D721Med (cell line): ENCODE measurements around the gene MAMDC2.
A peak's percentile ranks its signal among the peaks of the same experiment; 100 is the strongest.

Experiments used
- DNase-seq: peaks from one replicate; pipeline ENCODE4 v3.0.0; 2011; ENCODE audit warnings: low spot score; ENCODE audit not compliant: insufficient read length
- FAIRE-seq: peaks from 2 replicates; lab custom pipeline; 2011; peaks lifted over from hg19 to GRCh38; lab: Jason Lieb, UNC
- TF ChIP-seq, protein P1 (sequence below): IDR thresholded peaks from 2 replicates; pipeline ENCODE4 v1.5.1; 2012; ENCODE audit warnings: mild to moderate bottlenecking, control low read depth; ENCODE audit not compliant: insufficient read depth; ENCODE audit errors: missing control alignments

Gene MAMDC2

DNA sequence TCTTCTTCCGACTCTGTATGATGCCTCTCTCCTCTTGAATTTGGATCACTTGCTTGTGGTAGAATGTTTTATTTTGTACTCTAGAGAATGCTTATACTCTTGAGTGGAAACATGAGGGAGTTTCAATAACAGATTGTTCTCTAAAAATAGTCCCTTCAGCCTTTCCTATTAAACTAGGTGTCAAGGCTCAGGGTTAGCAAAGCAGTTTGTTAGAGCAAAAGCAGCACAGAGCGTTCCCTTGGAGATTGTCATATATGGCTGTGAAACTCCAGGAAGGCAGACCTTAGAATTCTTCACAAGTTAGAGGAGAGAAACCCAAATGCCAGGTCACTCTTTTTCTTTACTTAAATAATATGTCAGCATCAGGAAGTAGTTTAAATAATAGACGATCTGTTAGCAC lies 33.0 kb downstream of the MAMDC2 start:
- DNase-seq (no peak), FAIRE-seq (no peak)
- TF ChIP-seq, protein P1, sequence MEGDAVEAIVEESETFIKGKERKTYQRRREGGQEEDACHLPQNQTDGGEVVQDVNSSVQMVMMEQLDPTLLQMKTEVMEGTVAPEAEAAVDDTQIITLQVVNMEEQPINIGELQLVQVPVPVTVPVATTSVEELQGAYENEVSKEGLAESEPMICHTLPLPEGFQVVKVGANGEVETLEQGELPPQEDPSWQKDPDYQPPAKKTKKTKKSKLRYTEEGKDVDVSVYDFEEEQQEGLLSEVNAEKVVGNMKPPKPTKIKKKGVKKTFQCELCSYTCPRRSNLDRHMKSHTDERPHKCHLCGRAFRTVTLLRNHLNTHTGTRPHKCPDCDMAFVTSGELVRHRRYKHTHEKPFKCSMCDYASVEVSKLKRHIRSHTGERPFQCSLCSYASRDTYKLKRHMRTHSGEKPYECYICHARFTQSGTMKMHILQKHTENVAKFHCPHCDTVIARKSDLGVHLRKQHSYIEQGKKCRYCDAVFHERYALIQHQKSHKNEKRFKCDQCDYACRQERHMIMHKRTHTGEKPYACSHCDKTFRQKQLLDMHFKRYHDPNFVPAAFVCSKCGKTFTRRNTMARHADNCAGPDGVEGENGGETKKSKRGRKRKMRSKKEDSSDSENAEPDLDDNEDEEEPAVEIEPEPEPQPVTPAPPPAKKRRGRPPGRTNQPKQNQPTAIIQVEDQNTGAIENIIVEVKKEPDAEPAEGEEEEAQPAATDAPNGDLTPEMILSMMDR, result no peak

GRCh38 chr9:70079417-70080037 lies 35.9 kb downstream of the MAMDC2 start:
- TF ChIP-seq, protein P1, result no peak
- DNase-seq, result no peak
- peak; percentile 67 for FAIRE-seq

DNA sequence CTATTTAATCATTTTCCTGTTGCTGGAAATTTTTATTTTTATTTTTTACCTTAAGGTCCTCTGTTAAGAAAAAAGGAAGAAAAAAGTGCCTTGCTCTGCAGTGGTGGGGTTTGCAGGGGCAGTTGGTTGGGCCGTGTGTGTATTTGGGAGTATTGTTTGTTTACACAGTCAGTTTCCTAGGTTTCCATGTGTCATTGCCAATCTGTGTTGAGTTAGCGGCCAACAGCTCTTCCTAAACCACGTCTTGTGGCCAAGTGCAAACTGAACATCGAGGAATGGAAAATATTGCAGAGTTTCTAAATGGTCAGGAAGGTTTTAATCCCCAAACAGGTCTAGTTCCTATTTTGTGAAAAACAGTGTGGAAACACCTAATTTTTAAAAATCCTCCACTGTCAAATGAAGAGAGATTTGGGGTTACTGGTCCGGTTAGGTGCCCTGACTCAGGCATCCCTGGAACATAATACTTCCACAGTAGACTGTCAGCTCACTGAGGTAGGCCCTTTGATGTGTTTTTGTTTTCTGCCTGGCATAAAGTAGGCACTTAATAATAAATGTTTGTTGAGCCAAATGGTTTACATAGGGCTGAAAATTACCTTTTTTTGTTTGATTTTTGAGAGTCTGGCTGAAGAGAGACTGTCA lies 37.0 kb downstream of the MAMDC2 start:
- DNase-seq, result no peak
- peak; percentile 69 for FAIRE-seq
- TF ChIP-seq, protein P1, result no peak

GRCh38 chr9:70081120-70081495 lies 37.5 kb downstream of the MAMDC2 start:
- TF ChIP-seq, protein P1, result no peak
- DNase-seq (no peak), FAIRE-seq (no peak)

DNA sequence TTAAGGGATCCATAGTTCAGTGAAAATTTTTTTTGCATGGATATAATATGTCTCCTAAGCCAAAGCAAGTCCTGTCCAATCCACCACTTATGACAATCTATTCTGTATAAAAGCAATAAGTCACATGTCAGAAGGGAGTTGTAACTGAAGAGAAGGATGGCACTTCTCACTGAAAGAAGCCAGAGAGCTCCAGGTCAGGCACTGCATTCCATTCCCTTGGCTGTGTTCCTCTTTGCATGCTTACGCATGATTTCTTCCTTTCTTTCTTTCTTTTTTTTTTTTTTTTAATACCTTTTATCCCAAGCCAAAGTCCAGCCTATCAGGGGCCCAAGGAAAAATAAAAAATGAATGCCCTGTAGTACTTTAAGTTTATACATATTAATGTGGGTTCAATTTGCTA lies 39.8 kb downstream of the MAMDC2 start:
- DNase-seq (no peak), FAIRE-seq (no peak)
- TF ChIP-seq, protein P1, result no peak

DNA sequence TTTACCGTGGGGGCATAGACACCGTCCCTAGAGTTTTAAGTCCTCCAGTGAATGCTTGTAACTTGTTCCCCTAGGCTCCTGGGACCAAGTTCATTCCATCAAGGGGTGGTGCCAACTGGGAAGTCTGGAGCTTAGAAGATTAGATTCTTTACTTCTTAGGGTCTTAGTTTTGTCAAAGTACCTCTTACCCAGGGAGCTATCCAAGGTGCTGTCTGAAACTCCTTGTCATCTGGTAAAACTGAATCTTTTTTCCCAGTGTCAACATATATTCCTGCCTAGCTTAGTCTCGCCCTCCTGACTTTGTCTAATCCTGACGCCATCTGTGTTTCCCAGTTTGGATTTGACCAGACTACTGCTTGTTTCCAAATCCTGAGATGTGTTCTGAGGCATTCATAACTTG lies 41.6 kb downstream of the MAMDC2 start:
- DNase-seq (no peak), FAIRE-seq (peak; percentile 99)

More for the DNA sequence above, 41.6 kb downstream of the MAMDC2 start:
- TF ChIP-seq, protein P1, result no peak
